DMS 273 treated with DMSO at 0.1 percent for 48 hours (cell line): ENCODE results near the gene IL21R.
"Not testable (repeated sequence)": the region's sequence is repeated elsewhere in the genome, so short reads cannot be mapped to it uniquely, and the experiment has no call there.

Experiments
- DNase-seq: peaks from one replicate; lab custom pipeline; 2025; lab: John Stamatoyannopoulos, UW

Gene IL21R

GRCh38 chr16:27402569-27402963 lies 592 bp downstream of the IL21R start:
- DNase-seq: no peak

DNA sequence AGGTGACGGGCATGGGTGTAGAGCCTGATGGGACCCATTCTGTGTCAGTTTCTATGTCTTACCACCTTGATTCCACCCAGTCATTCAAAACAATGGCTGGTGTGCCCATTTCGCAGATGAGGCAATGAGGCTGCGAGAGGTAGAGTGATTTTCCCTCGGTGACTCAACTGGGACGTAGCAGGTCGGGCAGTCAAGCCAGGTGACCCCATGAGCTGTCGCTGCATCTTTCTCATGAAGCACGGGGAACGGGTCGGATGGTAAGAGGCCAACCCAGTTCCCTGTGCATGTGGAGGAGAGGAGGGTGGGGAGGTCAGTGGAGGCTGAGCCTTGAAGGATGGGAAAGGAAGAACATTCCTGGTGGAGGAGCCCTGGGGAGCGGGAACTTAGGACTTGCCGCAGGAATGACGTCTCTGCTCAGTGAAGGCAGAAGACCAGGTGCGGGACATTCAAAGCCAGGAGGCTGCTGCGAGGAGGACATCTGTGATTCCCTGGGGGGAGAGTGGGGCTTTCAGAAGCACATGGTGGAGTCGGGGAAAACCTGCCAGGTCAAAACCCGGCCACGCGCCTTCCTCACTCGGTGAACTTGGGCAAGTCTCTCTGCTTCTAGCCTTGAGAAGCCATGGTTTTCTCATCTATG lies 1.1 kb downstream of the IL21R start:
- DNase-seq: no peak

GRCh38 chr16:27403601-27403992 lies 1.6 kb downstream of the IL21R start:
- DNase-seq: no peak

DNA sequence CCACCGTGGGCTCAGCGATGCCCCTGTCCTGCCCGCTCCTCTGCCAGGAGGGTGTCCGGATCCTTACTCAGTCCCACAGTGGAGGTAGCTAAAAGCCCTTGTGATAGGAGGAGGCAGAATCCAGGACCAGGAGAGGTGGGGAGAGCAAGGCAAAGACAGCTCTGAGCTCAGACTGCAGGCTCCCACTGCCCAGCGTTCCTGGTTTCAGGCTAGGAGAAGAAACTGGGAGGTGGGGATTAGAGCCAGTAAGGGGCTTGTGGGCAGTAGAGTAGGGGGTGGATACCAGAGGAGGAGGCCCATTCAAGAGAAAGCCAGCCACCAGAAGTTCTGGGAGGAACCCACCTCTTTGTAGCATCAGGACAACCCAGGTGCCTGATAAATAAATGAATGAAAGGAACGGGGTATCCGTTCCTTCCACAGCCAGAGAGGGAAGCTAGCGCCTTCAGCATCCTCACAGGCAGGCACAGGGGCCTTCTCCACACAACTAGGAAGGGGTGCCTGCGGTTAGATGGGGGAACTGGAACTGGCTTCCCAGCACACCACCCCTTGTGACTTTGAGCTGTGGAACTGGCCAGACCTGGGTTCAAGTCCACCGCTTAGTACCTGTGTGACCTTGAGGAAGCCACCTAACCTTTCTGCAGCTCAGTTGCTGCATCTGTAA lies 2.3 kb downstream of the IL21R start:
- DNase-seq: no peak

DNA sequence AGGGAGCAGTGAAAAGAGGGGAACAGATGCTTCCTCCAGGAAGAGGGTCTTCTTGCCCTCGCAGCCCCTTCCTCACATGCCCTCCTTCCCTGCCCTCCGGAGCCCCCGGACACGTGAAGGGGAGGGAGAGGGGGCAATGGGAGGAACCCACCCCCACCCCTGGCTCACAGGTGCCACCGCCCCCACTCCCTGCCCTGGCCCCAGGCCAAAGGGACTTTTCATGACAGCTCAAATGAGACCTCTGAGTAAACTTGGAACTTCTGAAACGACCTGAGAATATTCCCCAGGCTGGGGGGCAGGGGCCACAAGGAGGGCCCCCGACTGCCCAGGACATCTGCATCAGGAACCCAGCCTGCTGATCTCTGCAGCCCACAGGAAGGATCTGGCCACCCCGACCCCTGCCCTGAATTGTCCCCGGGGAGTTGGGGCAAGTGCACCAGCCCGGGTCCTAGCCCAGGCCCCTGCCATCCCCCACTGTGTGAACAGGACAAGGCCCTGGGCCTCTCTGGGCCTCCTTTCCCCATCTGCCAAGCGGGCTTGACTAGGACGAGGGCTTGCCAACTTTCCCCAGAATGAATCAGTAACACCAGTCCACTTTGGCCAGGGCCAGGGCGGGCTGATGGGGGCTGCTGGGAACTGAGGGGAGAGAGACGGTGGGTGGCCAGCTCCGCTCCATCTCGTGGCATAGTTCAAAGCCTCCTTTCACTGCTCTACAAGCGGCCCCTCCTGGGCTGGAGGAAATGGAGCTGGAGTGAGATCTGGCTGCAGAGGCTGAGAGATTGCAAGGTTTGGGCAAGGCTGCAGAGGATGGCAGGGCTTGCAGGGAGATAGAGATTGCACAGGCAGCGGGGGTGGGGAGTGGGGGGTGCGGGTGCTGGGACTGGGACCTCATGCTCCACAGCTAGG lies 3.8 kb downstream of the IL21R start:
- DNase-seq: no peak

- DNase-seq: no peak
These were observed 4.6 kb downstream of the IL21R start for GRCh38 chr16:27406511-27407128.

GRCh38 chr16:27407133-27407532 lies 5.2 kb downstream of the IL21R start:
- no peak for DNase-seq

DNA sequence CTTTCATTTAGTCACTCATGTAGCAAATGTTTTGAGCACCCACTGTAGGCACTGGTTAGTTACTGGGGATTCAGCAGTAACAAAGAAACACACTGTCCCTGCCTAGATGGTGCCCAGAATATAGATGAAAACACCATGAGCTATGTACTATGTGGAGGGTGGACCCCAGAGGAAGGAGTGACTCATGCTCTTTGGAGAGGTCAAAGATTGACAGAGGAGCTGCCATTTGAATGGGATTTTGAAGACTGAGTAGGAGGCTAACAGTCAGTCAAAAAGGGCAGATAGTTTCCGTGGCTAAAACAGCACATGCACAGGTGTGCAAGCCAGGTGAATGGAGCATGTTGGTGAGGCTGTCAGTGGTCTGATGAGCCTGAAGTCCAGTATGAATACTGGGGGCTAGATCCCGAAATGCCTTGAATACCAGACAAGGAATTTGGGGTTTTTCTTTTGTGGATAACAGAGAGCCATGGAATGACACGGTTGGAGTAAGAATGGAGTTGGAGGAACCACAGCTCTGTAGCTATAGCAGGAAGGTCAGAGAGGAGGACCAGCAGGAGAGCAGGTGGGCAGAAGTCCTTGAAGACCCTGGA lies 6.1 kb downstream of the IL21R start:
- no peak for DNase-seq

- peak; percentile 45 for DNase-seq
These were observed 6.6 kb downstream of the IL21R start for GRCh38 chr16:27408602-27409031.

- not testable (repeated sequence) for DNase-seq
These were observed 8.0 kb downstream of the IL21R start for GRCh38 chr16:27409958-27410357.

- DNase-seq: no peak
These were observed 8.8 kb downstream of the IL21R start for GRCh38 chr16:27410761-27411160.

DNA sequence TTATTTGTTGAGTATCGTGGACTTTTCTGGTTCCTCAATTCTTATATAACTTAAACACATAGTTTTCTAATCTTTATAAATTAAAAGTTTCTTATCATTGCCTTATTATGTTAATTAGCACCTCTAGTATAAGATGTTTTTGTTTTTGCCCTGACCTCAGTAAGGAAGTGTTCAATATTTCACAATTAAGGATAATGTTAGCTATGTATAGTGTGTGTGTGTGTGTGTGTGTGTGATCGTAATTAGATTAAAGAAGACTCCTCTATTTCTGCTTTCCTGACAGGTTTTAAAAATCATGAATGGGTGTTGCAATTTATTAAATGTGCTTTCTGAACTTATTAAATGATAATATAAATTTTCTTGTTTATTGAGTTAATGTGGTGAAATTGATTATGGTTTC lies 12.0 kb downstream of the IL21R start:
- no peak for DNase-seq

DNA sequence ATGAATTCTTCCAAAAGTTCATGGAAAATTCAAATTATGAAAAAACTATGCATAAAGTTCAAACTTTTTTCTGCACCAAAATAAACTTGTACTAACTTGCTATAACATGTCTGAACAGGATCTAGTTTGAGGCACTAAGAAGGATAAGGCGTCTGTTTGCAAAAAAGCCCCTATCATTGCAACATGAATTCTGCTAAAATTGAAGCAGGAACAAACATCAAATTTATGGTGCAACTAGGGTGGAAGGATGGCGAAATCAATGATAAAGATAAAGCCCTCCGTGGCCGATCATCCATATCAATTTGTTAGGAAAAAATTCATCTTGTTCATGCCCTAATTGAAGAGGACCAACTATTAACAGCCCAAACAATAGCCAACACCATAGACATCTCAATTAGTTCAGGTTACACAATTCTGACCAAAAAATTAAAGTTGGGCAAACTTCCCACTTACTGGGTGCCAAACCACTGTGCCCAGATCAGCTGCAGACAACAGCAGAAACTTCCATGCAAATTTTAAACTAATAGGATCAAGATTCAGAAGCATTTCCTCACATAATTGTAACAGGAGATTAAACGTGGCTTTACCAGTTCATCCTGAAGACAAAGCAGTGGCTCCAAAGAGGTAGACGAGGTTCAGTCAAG lies 12.9 kb downstream of the IL21R start:
- no peak for DNase-seq

DNA sequence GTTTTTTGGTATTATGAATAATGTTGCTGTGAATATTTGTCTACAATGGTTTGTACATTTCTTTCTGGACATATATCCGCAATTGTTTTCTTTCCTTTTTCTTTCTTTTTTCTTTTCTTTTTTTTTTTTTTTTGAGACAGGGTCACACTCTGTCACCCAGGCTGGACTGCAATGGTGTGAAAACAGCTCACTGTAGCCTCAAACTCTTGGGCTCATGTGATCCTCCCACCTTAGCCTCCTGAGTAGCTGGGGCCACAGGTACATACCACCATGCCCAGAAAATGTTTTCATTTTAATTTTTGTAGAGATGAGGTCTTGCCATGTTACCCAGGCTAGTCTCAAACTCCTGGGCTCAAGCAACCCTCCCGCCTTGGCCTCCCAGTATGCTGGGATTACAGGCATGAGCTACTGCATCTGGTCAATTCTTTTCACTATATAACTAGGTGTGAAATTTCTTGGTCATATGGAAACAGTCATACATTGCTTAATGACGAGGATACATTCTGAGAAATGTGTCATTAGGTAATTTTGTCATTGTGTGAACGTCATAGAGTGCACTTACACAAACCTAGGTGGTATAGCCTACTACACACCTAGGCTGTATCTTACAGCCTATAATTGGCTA lies 15.2 kb downstream of the IL21R start:
- DNase-seq: no peak

- no peak for DNase-seq
These were observed 20.2 kb downstream of the IL21R start for GRCh38 chr16:27421961-27422740.

- DNase-seq: no peak
These were observed 23.0 kb downstream of the IL21R start for GRCh38 chr16:27424772-27425498.

DNA sequence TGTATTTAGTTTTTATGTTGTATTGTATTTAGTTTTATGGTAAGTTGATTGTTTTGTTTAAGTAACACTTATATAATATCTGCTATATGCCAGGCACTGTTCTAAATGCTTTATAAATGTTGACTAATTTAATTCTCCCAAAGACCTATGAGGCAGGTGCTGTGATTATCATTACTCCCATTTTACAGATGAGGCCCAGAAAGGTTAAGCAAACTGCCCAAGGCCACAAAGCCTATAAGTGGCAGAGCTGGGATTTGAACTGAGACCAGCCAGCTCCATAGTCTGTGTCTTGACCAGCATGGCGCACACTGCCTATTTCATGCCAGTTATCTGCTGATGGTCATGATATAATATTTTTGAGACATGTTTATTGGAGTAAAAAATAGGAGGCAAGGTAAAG lies 24.0 kb downstream of the IL21R start:
- DNase-seq: no peak

GRCh38 chr16:27426423-27427408 lies 24.7 kb downstream of the IL21R start:
- DNase-seq: peak; percentile 37
